Heart right ventricle (tissue), 16 donors: ENCODE results near the gene KRTAP5-8. TPM values are rescaled to one million over a fixed set of nuclear protein-coding genes. Genes with fewer than 3 reads are reported as not detected.
"Not testable (repeated sequence)": the region's sequence is repeated elsewhere in the genome, so short reads cannot be mapped to it uniquely, and the experiment has no call there.

Experiments used
- ATAC-seq, 8 donors: fragments of 200-7000 bp; cut with Tn5 transposase; one replicate each; pipeline ENCODE4 v1.9.1; 2020; ENCODE audit warnings: mild to moderate bottlenecking in 8 of 8, moderate library complexity in 8 of 8, moderate number of reproducible peaks in 1 of 8
- DNase-seq, 2 donors: peaks; one replicate each; pipeline ENCODE4 v3.0.0-alpha.2; 2020
- H3K27ac ChIP-seq, 10 donors: fragments of 200-600 bp; sonication (generic) in 2 of 10; one replicate each; pipeline versions ENCODE4 v1.5.0 to v1.8.0; 2020 to 2022; ENCODE audit warnings: mild to moderate bottlenecking in 3 of 10
- H3K27me3 ChIP-seq, 7 donors: fragments of 200-600 bp; one replicate each; pipeline ENCODE4 v1.8.0; 2021 to 2022; ENCODE audit warnings: mild to moderate bottlenecking in 2 of 7
- H3K36me3 ChIP-seq, 9 donors: fragments of 200-600 bp; sonication (generic) in 1 of 9; one replicate each; pipeline versions ENCODE4 v1.5.0 to v1.8.0; 2020 to 2022; ENCODE audit warnings: mild to moderate bottlenecking in 2 of 9
- H3K4me1 ChIP-seq, 9 donors: fragments of 200-600 bp; sonication (generic) in 1 of 9; one replicate each; pipeline versions ENCODE4 v1.5.0 to v1.8.0; 2020 to 2022; ENCODE audit warnings: mild to moderate bottlenecking in 4 of 9
- H3K4me3 ChIP-seq, 10 donors: fragments of 200-600 bp; sonication (generic) in 2 of 10; one replicate each; pipeline versions ENCODE4 v1.5.0 to v1.8.0; 2020 to 2022; ENCODE audit warnings: mild to moderate bottlenecking in 7 of 10, moderate library complexity in 2 of 10
- H3K9me3 ChIP-seq, 11 donors: fragments of 200-600 bp in 10 of 11; sonication (generic) in 2 of 11; one replicate each; pipeline versions ENCODE4 v1.5.0 to v1.8.0; 2013 to 2022; ENCODE audit warnings: mild to moderate bottlenecking in 2 of 11, control low read depth in 1 of 11, moderate library complexity in 1 of 11
- WGBS, 2 donors: extraction: QIAGEN DNeasy Blood & Tissue Kit; methylation state at CpG; one replicate each; pipeline ENCODE4 v1.1.7; 2013; ENCODE audit warnings: inconsistent platforms in 1 of 2; 5-methylcytosine and 5-hydroxymethylcytosine counted together
- intact Hi-C, 10 donors: fragments of 100-400 bp; cut with DNase I; formaldehyde crosslinking; loops; one replicate each; pipeline versions ENCODE4 v1.11.1 to v1.14.2; 2022
- polyA plus RNA-seq, 2 donors: library from polyadenylated mRNA; stranded (reverse); fragments of 200-250 nt; gene quantifications; one replicate each; pipeline ENCODE4 v1.2.3, GENCODE V29; 2013
- total RNA-seq, 10 donors: library from RNA; stranded (reverse); fragmentation: NEBNext Ultra II Directional in 3 of 10; extraction: Animal tissue kit (Norgen Biotek cat#: 25700) in 3 of 10; gene quantifications; one replicate each; pipeline versions ENCODE4 v1.2.1 to v1.2.4, GENCODE V29; 2021 to 2023
- TF ChIP-seq, protein P1 (sequence below), 9 donors: fragments of 200-600 bp; sonication (generic) in 2 of 9; IDR thresholded peaks; one replicate each; pipeline versions ENCODE4 v1.5.0 to v1.8.0; 2021 to 2022; ENCODE audit warnings: antibody characterized with exemption in 9 of 9, mild to moderate bottlenecking in 5 of 9, moderate library complexity in 1 of 9
- donor health status: Arrhythmogenic right ventricular cardiomyopathy.
- donor health status: ischemic (EF 13 %, LVEDD 7.1; RV severe dilation, severe dysfunction).
- donor health status: healthy with polysubstance abuse.
- donor health status: DM: no; HTN: yes; CAD: no.
- donor health status: DM: no; HTN: no; CAD: no.
- donor health status: ischemic (EF 25% LVEDD 6.9; RV normal size, moderate dysfunction).
- donor health status: ischemic (EF 25% LVEDD 5.7; RV mildly dilated, moderate dysfunction).
- donor health status: healthy.
- donor health status: DM: yes; HTN: yes; CAD: no.
- donor health status: Ischemic cardiomyopathy.
- donor health status: ischemic (EF 35%, LVEDD 5.7; RV mildly dilated, moderate dysfunction).
- donor health status: nonischemic (EF 11% LVEDD 7.7; RV severe dilation, severe dysfunction).
- donor health status: DM: yes; HTN: yes; CAD: no.
- donor health status: PGD.
- donor health status: ischemic (EF 29% LVEDD 5.4; RV normal size, mild dysfunction).
- donor health status: nonischemic (EF 23%, LVEDD 6.1; RV moderate dilation, normal function).

KRTAP5-8 gene
- total and polyA plus RNA-seq, 12 donors, result not detected

DNA sequence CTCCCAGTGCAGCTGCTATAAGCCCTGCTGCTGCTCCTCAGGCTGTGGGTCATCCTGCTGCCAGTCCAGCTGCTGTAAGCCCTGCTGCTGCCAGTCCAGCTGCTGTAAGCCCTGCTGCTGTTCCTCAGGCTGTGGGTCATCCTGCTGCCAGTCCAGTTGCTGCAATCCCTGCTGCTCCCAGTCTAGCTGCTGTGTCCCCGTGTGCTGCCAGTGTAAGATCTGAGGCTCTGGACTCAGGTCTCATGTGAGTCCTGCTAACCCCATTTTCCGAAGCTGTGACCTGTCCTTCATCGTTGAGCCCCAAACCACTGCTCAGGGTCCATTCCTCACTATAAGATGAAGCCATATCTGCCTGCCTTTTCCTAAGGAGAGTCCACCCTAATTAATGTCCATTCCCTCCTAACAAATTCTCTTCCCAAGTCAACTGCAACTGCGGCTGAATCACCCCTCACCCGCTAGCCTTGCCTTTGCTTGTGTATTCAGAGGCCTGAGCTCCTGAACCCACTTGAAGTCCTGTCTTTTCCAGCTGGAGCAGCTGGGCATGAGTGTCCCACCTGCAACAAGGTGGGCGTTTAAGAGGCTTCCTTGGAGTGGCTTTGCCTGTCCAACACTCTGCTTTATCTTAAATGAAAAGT is 10.1 kb upstream of the KRTAP5-8 start:
- whole genome bisulfite sequencing, 2 donors, result 89 to 90% methylated on average over 6 of the region's 6 CpGs
- Histone ChIP-seq H3K36me3 (no peaks in the 10 kb centered on the region), H3K27ac (no peak overlapping the region), H3K4me1 (no peaks in the 10 kb centered on the region), H3K4me3 (no peak overlapping the region), H3K27me3 (no peaks in the 10 kb centered on the region), H3K9me3 (peaks cover 0 to 9% (median 0%) of the 10 kb centered on the region in 11 donors)
- intact Hi-C loops, result no loop called here
- TF ChIP-seq, protein P1, sequence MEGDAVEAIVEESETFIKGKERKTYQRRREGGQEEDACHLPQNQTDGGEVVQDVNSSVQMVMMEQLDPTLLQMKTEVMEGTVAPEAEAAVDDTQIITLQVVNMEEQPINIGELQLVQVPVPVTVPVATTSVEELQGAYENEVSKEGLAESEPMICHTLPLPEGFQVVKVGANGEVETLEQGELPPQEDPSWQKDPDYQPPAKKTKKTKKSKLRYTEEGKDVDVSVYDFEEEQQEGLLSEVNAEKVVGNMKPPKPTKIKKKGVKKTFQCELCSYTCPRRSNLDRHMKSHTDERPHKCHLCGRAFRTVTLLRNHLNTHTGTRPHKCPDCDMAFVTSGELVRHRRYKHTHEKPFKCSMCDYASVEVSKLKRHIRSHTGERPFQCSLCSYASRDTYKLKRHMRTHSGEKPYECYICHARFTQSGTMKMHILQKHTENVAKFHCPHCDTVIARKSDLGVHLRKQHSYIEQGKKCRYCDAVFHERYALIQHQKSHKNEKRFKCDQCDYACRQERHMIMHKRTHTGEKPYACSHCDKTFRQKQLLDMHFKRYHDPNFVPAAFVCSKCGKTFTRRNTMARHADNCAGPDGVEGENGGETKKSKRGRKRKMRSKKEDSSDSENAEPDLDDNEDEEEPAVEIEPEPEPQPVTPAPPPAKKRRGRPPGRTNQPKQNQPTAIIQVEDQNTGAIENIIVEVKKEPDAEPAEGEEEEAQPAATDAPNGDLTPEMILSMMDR (IDR thresholded peaks at IDR 0.05), result no peak
- ATAC-seq (no peak), DNase-seq (no peak)

GRCh38 chr11:71530602-71531001 is 7.2 kb upstream of the KRTAP5-8 start:
- intact Hi-C loops, result no loop called here
- H3K9me3 ChIP-seq, result no peaks in the 10 kb centered on the region
- TF ChIP-seq, protein P1 (IDR thresholded peaks at IDR 0.05), result no peak
- H3K27ac ChIP-seq, result no peak overlapping the region
- WGBS, 2 donors, result 78 to 89% methylated on average over 11 of the region's 11 CpGs
- no peak for DNase-seq
- H3K4me3 ChIP-seq, result no peak overlapping the region
- H3K27me3 ChIP-seq, result no peaks in the 10 kb centered on the region
- no peak for ATAC-seq
- no peaks in the 10 kb centered on the region for H3K36me3 ChIP-seq
- H3K4me1 ChIP-seq, result no peaks in the 10 kb centered on the region

DNA sequence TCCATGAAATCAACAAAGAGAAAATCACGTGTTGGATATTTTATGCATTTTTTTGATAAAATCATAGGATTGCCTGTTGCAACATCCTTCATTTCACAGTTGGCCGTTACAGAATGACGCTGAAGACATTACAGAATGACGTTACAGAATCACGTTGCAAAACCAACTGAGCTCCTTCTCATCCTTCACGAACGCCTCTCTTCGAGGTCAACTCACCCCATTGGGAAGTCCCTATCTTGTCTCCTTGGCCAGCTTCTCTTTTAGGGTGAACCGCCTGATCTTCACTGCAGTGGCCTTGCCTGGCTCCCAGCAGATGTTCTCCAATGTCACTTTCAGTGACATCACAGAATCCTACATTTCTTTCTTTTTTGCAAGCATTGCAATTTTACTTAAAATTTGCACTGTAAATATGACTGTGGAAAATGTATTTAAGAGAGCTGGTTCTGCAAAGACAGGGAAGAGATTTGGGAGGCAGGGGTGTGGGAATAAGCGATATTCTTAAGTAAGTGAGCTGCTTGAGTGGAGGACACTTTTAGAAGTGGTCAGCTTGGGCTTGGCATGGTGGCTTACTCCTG is 5.7 kb upstream of the KRTAP5-8 start:
- ATAC-seq (no peak), DNase-seq (no peak)
- no peak overlapping the region for H3K27ac ChIP-seq
- TF ChIP-seq, protein P1 (IDR thresholded peaks at IDR 0.05), result no peak
- no peaks in the 10 kb centered on the region for H3K9me3 ChIP-seq
- H3K4me1 ChIP-seq, result no peaks in the 10 kb centered on the region
- H3K36me3 ChIP-seq, result no peaks in the 10 kb centered on the region
- intact Hi-C loops, result no loop called here
- no peak overlapping the region for H3K4me3 ChIP-seq
- 81 to 83% methylated on average over 10 of the region's 10 CpGs for WGBS, 2 donors
- no peaks in the 10 kb centered on the region for H3K27me3 ChIP-seq

DNA sequence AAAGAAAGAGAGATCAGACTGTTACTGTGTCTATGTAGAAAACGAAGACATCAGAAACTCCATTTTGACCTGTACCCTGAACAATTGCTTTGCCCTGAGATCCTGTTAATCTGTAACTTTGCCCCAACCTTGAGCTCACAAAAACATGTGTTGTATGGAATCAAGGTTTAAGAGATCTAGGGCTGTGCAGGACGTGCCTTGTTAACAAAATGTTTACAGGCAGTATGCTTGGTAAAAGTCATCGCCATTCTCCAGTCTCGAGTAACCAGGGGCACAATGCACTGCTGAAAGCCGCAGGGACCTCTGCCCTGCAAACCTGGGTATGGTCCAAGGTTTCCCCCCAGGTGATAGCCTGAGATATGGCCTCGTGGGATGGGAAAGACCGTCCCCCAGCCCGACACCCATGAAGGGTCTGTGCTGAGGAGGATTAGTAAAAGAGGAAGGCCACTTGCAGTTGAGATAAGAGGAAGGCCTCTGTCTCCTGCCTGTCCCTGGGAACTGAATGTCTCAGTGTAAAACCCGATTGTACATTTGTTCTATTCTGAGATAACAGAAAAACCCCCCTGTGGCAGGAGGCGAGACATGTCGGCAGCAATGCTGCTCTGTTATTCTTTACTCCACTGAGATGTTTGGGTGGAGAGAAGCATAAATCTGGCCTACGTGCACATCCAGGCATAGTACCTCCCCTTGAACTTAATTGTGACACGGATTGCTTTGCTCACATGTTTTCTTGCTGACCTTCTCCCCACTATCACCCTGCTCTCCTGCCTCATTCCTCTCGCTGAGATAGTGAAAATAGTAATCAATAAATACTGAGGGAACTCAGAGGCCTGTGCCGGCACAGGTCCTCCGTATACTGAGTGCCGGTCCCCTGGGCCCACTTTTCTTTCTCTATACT is 2.9 kb upstream of the KRTAP5-8 start:
- H3K9me3 ChIP-seq, H3K4me1 ChIP-seq, H3K36me3 ChIP-seq, H3K27me3 ChIP-seq, H3K4me3 ChIP-seq, DNase-seq, ATAC-seq, H3K27ac ChIP-seq, intact Hi-C loops: not testable (repeated sequence)
- 60 to 63% methylated on average over 17 of the region's 17 CpGs for WGBS, 2 donors
